Osteoblast (primary cell): ENCODE data around the gene CDSN. TPM values are rescaled to one million over a fixed set of nuclear protein-coding genes. Genes with fewer than 3 reads are reported as not detected.

Experiments used
- DNase-seq: peaks from one replicate; pipeline ENCODE4 v3.0.0; 2011; ENCODE audit warnings: low spot score, mixed read lengths; ENCODE audit not compliant: insufficient read length; ENCODE audit errors: missing footprints
- H2AFZ ChIP-seq: 2 replicates; pipeline ENCODE4 v1.6.0; 2011; ENCODE audit warnings: mild to moderate bottlenecking, low read length
- H3K27ac ChIP-seq: 2 replicates; pipeline ENCODE4 v1.5.1; 2011; ENCODE audit warnings: mild to moderate bottlenecking, low read depth, low read length, moderate library complexity
- H3K27me3 ChIP-seq: 2 replicates; pipeline ENCODE4 v1.6.0; 2012; ENCODE audit warnings: mild to moderate bottlenecking, control low read depth, inconsistent platforms, low read length, moderate library complexity; ENCODE audit not compliant: insufficient read depth
- H3K36me3 ChIP-seq: 2 replicates; pipeline ENCODE4 v1.5.1; 2011; ENCODE audit warnings: mild to moderate bottlenecking, low read length, control low read depth, moderate library complexity; ENCODE audit not compliant: insufficient read depth
- H3K4me1 ChIP-seq: 2 replicates; pipeline ENCODE4 v1.5.1; 2011; ENCODE audit warnings: mild to moderate bottlenecking, low read length, control low read depth, moderate library complexity; ENCODE audit not compliant: insufficient read depth
- H3K4me2 ChIP-seq: 2 replicates; pipeline ENCODE4 v1.6.0; 2011; ENCODE audit warnings: mild to moderate bottlenecking, low read length; ENCODE audit not compliant: insufficient read depth
- H3K4me3 ChIP-seq: fragments of 200-600 bp; sonication (generic); 3 replicates; pipeline ENCODE4 v1.5.1; 2012; ENCODE audit warnings: mild to moderate bottlenecking, low read length, inconsistent platforms; ENCODE audit not compliant: insufficient read depth
- H3K79me2 ChIP-seq: 2 replicates; pipeline ENCODE4 v1.6.0; 2012; ENCODE audit warnings: mild to moderate bottlenecking, low read length, control low read depth, inconsistent platforms; ENCODE audit not compliant: insufficient read depth
- H3K9me3 ChIP-seq: 2 replicates; pipeline ENCODE4 v1.5.1; 2011; ENCODE audit warnings: low read depth, low read length, control low read depth
- H4K20me1 ChIP-seq: 2 replicates; pipeline ENCODE4 v1.6.0; 2012; ENCODE audit warnings: mild to moderate bottlenecking, low read length, control low read depth; ENCODE audit not compliant: insufficient read depth
- total RNA-seq: library from RNA; depleted of rRNA; stranded (reverse); fragments of >200 nt; gene quantifications from 2 replicates; pipeline ENCODE4 v1.2.3, GENCODE V29; 2012
- TF ChIP-seq, protein P1 (sequence below): IDR thresholded peaks from 2 replicates; pipeline ENCODE4 v1.5.1; 2011; ENCODE audit warnings: mild to moderate bottlenecking, low read depth, low read length, moderate library complexity; ENCODE audit errors: extremely low read depth

CDSN gene
- total RNA-seq, 1 donor: not detected

DNA sequence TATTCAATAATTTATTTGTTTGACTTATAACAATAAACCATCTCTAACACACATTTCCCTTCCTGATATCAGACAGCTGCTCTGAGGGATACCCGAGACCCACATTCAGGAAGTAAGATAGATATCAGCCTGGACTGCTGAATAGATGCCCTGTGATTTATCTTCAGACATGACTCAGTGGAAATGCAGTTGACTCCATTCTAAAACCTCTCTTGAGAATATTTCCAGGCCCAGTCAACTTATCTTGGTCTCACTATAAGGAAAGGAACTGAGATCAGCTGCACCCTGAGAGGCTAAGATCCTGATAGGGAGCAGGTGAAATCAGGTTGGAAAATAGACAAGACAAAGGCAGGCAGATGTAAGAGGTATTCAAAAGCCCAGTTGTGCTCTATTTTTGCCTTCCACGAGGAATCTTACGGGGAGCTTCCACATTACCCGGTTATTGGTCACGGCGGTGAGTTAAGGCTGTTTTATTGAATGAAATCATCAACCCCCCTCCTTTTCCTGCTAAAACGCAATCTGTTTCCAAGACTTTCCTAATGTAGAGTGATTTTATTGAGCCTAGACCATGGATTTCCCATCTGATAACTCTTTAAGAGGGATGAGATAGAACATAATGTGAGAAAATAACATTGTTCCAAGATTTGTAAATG is 33.3 kb downstream of the CDSN start:
- H4K20me1 ChIP-seq: no peaks in the 10 kb centered on the region
- DNase-seq: peak; percentile 84
- H3K36me3 ChIP-seq: no peaks in the 10 kb centered on the region
- H3K79me2 ChIP-seq: no peaks in the 10 kb centered on the region
- no peaks in the 10 kb centered on the region for H3K9me3 ChIP-seq
- H3K4me2 ChIP-seq: peak overlapping the region; percentile 81
- H3K4me1 ChIP-seq: peaks cover 25% of the 10 kb centered on the region
- H2AFZ ChIP-seq: peak overlapping the region; percentile 48
- H3K27ac ChIP-seq: peak overlapping the region; percentile 77
- H3K4me3 ChIP-seq: peak overlapping the region; percentile 46
- H3K27me3 ChIP-seq: no peaks in the 10 kb centered on the region
- TF ChIP-seq, protein P1, sequence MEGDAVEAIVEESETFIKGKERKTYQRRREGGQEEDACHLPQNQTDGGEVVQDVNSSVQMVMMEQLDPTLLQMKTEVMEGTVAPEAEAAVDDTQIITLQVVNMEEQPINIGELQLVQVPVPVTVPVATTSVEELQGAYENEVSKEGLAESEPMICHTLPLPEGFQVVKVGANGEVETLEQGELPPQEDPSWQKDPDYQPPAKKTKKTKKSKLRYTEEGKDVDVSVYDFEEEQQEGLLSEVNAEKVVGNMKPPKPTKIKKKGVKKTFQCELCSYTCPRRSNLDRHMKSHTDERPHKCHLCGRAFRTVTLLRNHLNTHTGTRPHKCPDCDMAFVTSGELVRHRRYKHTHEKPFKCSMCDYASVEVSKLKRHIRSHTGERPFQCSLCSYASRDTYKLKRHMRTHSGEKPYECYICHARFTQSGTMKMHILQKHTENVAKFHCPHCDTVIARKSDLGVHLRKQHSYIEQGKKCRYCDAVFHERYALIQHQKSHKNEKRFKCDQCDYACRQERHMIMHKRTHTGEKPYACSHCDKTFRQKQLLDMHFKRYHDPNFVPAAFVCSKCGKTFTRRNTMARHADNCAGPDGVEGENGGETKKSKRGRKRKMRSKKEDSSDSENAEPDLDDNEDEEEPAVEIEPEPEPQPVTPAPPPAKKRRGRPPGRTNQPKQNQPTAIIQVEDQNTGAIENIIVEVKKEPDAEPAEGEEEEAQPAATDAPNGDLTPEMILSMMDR: no peak

- H3K79me2 ChIP-seq: no peaks in the 10 kb centered on the region
- H3K4me3 ChIP-seq: no peak overlapping the region
- no peaks in the 10 kb centered on the region for H3K27me3 ChIP-seq
- peak overlapping the region; percentile 77 for H3K27ac ChIP-seq
- H3K4me1 ChIP-seq: peaks cover 25% of the 10 kb centered on the region
- no peaks in the 10 kb centered on the region for H4K20me1 ChIP-seq
- H3K4me2 ChIP-seq: peak overlapping the region; percentile 42
- peak; percentile 86 for DNase-seq
- TF ChIP-seq, protein P1: peak; percentile 51
- no peaks in the 10 kb centered on the region for H3K9me3 ChIP-seq
- no peaks in the 10 kb centered on the region for H3K36me3 ChIP-seq
- peak overlapping the region; percentile 52 for H2AFZ ChIP-seq
Measured at GRCh38 chr6:31083742-31084354, 36.4 kb downstream of the CDSN start.

GRCh38 chr6:31081872-31082271 is 38.4 kb downstream of the CDSN start:
- Histone ChIP-seq H3K4me3 (no peak overlapping the region), H3K79me2 (no peaks in the 10 kb centered on the region), H4K20me1 (no peaks in the 10 kb centered on the region), H3K9me3 (no peaks in the 10 kb centered on the region), H3K27ac (no peak overlapping the region), H3K27me3 (no peaks in the 10 kb centered on the region), H3K4me2 (no peak overlapping the region), H3K36me3 (no peaks in the 10 kb centered on the region), H3K4me1 (peaks cover 20% of the 10 kb centered on the region), H2AFZ (no peak overlapping the region)
- TF ChIP-seq, protein P1: no peak
- no peak for DNase-seq

DNA sequence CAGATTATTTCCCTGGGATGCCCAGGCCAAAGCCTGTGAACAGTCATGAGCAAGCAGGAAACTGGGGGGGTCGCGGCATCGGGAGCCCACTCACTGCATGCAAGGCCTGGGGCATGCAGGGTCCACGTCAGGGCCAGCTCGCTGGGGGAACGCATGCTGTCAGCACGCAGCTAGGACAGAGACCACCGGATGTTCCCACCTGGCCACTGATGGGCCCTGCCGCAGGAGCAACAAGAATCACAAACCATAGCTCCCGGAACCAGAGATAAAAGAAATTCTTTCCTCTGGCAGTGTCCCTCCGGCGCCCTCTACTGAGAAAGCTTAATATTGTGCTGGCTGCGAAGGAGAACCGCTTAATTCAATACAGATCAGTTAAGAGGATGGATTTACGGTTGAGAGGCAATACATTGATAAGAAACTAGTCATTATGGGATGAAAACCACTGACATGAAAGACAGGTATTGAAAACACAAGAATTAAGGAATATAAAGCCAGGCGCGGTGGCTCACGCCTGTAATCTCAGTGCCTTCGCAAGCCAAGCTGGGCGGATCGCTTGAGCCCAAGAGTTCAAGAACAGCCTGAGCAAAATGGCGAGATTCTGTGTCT is 40.5 kb downstream of the CDSN start:
- TF ChIP-seq, protein P1: peak; percentile 82
- no peaks in the 10 kb centered on the region for H3K36me3 ChIP-seq
- H3K9me3 ChIP-seq: no peaks in the 10 kb centered on the region
- peak overlapping the region; percentile 73 for H2AFZ ChIP-seq
- DNase-seq: peak; percentile 84
- H3K4me2 ChIP-seq: peak overlapping the region; percentile 75
- H3K27me3 ChIP-seq: no peaks in the 10 kb centered on the region
- H3K27ac ChIP-seq: no peak overlapping the region
- H3K4me1 ChIP-seq: peaks cover 29% of the 10 kb centered on the region
- H4K20me1 ChIP-seq: no peaks in the 10 kb centered on the region
- no peaks in the 10 kb centered on the region for H3K79me2 ChIP-seq
- no peak overlapping the region for H3K4me3 ChIP-seq
